HEK293 (cell line): ENCODE measurements around the gene PITHD1.
"Not testable (repeated sequence)": the region's sequence is repeated elsewhere in the genome, so short reads cannot be mapped to it uniquely, and the experiment has no call there.

Experiments
- CTCF ChIA-PET: fragments of 350-600 bp; formaldehyde crosslinking; extraction: SDS; loops from one replicate; lab custom pipeline; 2021; ENCODE audit warnings: antibody characterized with exemption; lab: Yijun Ruan, JAX
- POLR2A ChIA-PET: fragments of 300-600 bp; formaldehyde crosslinking; extraction: SDS; loops from one replicate; lab custom pipeline; 2020; ENCODE audit warnings: antibody characterized with exemption, inconsistent platforms; lab: Yijun Ruan, JAX
- H3K27ac ChIP-seq: fragments of 200-500 bp; sonication (Bioruptor generic); 2 replicates; pipeline ENCODE4 v1.5.1; 2014; ENCODE audit warnings: low read depth, low read length, control low read depth, inconsistent platforms; ENCODE audit errors: extremely low read depth
- H3K36me3 ChIP-seq, 2 experiments: fragments of 200-500 bp in 1 of 2; sonication (Bioruptor generic) in 1 of 2; 1 replicate in 1 of 2; 2 replicates in 1 of 2; pipeline ENCODE4 v1.5.1; 2014 to 2017; ENCODE audit warnings: inconsistent platforms in 2 of 2, low read length in 2 of 2; ENCODE audit not compliant: control insufficient read depth in 2 of 2, insufficient read depth in 1 of 2
- H3K4me1 ChIP-seq: fragments of 200-500 bp; sonication (Bioruptor generic); 2 replicates; pipeline ENCODE4 v1.5.1; 2014; ENCODE audit warnings: mild to moderate bottlenecking, low read length, inconsistent platforms; ENCODE audit not compliant: control insufficient read depth, insufficient read depth
- H3K4me3 ChIP-seq: 2 replicates; pipeline ENCODE4 v1.5.1; 2011; ENCODE audit warnings: low read depth, mild to moderate bottlenecking, control low read depth, low read length, moderate library complexity
- H3K9me3 ChIP-seq: fragments of 200-500 bp; sonication (Bioruptor generic); 2 replicates; pipeline ENCODE4 v1.5.1; 2014; ENCODE audit warnings: low read depth, low read length, inconsistent platforms; ENCODE audit not compliant: control insufficient read depth, insufficient read depth
- GLIS2 ChIP-seq: fragments of 450-650 bp; formaldehyde crosslinking; IDR thresholded peaks from 2 replicates; pipeline ENCODE4 v1.5.1; 2016; ENCODE audit warnings: missing biosample characterization, missing genetic modification characterization
- HIC1 ChIP-seq: fragments of 450-650 bp; formaldehyde crosslinking; IDR thresholded peaks from 2 replicates; pipeline ENCODE4 v1.5.1; 2016; ENCODE audit warnings: missing biosample characterization, missing genetic modification characterization
- INSM2 ChIP-seq: fragments of 450-650 bp; formaldehyde crosslinking; IDR thresholded peaks from 2 replicates; pipeline ENCODE4 v1.5.1; 2016; ENCODE audit warnings: missing biosample characterization, missing genetic modification characterization
- MZF1 ChIP-seq: fragments of 450-650 bp; formaldehyde crosslinking; IDR thresholded peaks from 2 replicates; pipeline ENCODE4 v1.5.1; 2017; ENCODE audit warnings: missing biosample characterization, missing genetic modification characterization, borderline replicate concordance
- ZBTB26 ChIP-seq: fragments of 450-650 bp; formaldehyde crosslinking; optimal IDR thresholded peaks from 2 replicates; pipeline ENCODE3; 2016; ENCODE audit warnings: missing biosample characterization, mild to moderate bottlenecking, missing genetic modification characterization
- ZBTB49 ChIP-seq: fragments of 450-650 bp; formaldehyde crosslinking; IDR thresholded peaks from 2 replicates; pipeline ENCODE4 v1.5.1; 2016; ENCODE audit warnings: missing biosample characterization, missing genetic modification characterization, low read depth
- ZBTB6 ChIP-seq: fragments of 450-650 bp; formaldehyde crosslinking; IDR thresholded peaks from 2 replicates; pipeline ENCODE4 v1.5.1; 2017; ENCODE audit warnings: missing biosample characterization, missing genetic modification characterization
- ZNF169 ChIP-seq: fragments of 450-650 bp; formaldehyde crosslinking; IDR thresholded peaks from 2 replicates; pipeline ENCODE4 v1.5.1; 2016; ENCODE audit warnings: missing biosample characterization, missing genetic modification characterization
- ZNF23 ChIP-seq: fragments of 450-650 bp; formaldehyde crosslinking; IDR thresholded peaks from 2 replicates; pipeline ENCODE4 v1.5.1; 2016; ENCODE audit warnings: missing biosample characterization, missing genetic modification characterization, borderline replicate concordance
- ZNF416 ChIP-seq: fragments of 450-650 bp; formaldehyde crosslinking; IDR thresholded peaks from 2 replicates; pipeline ENCODE4 v1.5.1; 2016; ENCODE audit warnings: missing biosample characterization, missing genetic modification characterization
- ZNF843 ChIP-seq: fragments of 450-650 bp; formaldehyde crosslinking; IDR thresholded peaks from 2 replicates; pipeline ENCODE4 v1.5.1; 2016; ENCODE audit warnings: missing biosample characterization, missing genetic modification characterization

Gene PITHD1

GRCh38 chr1:23793861-23794731 is 15.9 kb downstream of the PITHD1 start:
- Histone ChIP-seq H3K36me3 (peaks cover 0 to 68% of the 10 kb centered on the region in 2 experiments; a peak in 2 of 3 replicates), H3K27ac (no peak overlapping the region), H3K9me3 (no peaks in the 10 kb centered on the region), H3K4me1 (peaks cover 9% of the 10 kb centered on the region; the same call in 1 of the 2 replicates), H3K4me3 (no peak overlapping the region)
- CTCF ChIA-PET: interaction anchor here (0.7 kb wide), 1 partner anchor 123 kb away, joined by 4 read pairs; no protein-coding TSS in a partner anchor
- POLR2A ChIA-PET: interaction anchor here (0.6 to 8.9 kb wide), 6 partner anchors 13 to 158 kb away, joined by 3 to 101 read pairs (median 4); partner anchors contain the start of gene PITHD1
- TF ChIP-seq ZBTB26 (tag by site-specific recombination): no peak
- 0 out of 2 replicates have a peak, but pooled peaks have one; percentile 30 for TF ChIP-seq HIC1 (tag by site-specific recombination)
- TF ChIP-seq, all 188 proteins: peak for 1

- ChIA-PET POLR2A (interaction anchor here (0.6 to 8.9 kb wide), 4 partner anchors 12 to 112 kb away, joined by 3 to 101 read pairs (median 4); partner anchors contain the start of gene PITHD1), CTCF (interaction anchor here (0.7 kb wide), 1 partner anchor 122 kb away, joined by 4 read pairs; no protein-coding TSS in a partner anchor)
- not testable (repeated sequence) for H3K27ac ChIP-seq, H3K9me3 ChIP-seq, H3K4me1 ChIP-seq, H3K4me3 ChIP-seq
- H3K36me3 ChIP-seq: peaks cover 0 to 69% of the 10 kb centered on the region in 2 experiments; a peak in 2 of 3 replicates
These were observed 16.5 kb downstream of the PITHD1 start for GRCh38 chr1:23794732-23795182.

GRCh38 chr1:23795676-23796465 is 17.7 kb downstream of the PITHD1 start:
- ChIA-PET POLR2A (interaction anchor here (1.5 to 8.9 kb wide), 2 partner anchors 11 to 18 kb away, joined by 3 to 101 read pairs; partner anchors contain the start of gene PITHD1), CTCF (no interaction called here)
- Histone ChIP-seq H3K36me3 (peaks cover 0 to 69% of the 10 kb centered on the region in 2 experiments; a peak in 2 of 3 replicates), H3K27ac (no peak overlapping the region), H3K4me3 (no peak overlapping the region), H3K9me3 (no peaks in the 10 kb centered on the region), H3K4me1 (0 out of 2 replicates have a peak, but pooled peaks cover 4% of the 10 kb centered on the region)
- TF ChIP-seq GLIS2 (tag by site-specific recombination) (peak; percentile 39; the same call in 1 of the 2 replicates), ZNF416 (tag by site-specific recombination) (no peak)

GRCh38 chr1:23796466-23797271 is 18.5 kb downstream of the PITHD1 start:
- Histone ChIP-seq H3K9me3 (no peaks in the 10 kb centered on the region), H3K27ac (no peak overlapping the region), H3K4me1 (peaks cover 7% of the 10 kb centered on the region; the same call in 1 of the 2 replicates), H3K36me3 (peaks cover 0 to 69% of the 10 kb centered on the region in 2 experiments; a peak in 2 of 3 replicates), H3K4me3 (no peak overlapping the region)
- ChIA-PET CTCF (interaction anchor here (3.1 kb wide), 1 partner anchor 25 kb away, joined by 15 read pairs; no protein-coding TSS in a partner anchor), POLR2A (interaction anchor here (0.7 to 1.0 kb wide), 2 partner anchors 19 to 25 kb away, joined by 3 to 4 read pairs; partner anchors contain the start of gene PITHD1)
- TF ChIP-seq INSM2 (tag by site-specific recombination): no peak
- no peak for TF ChIP-seq MZF1 (tag by site-specific recombination)
- no peak for TF ChIP-seq ZBTB6 (tag by site-specific recombination)
- TF ChIP-seq ZNF843 (tag by site-specific recombination): no peak
- no peak for TF ChIP-seq ZNF169
- TF ChIP-seq ZBTB49 (tag by site-specific recombination): no peak
- TF ChIP-seq ZNF23 (tag by site-specific recombination): no peak
